ENCODE data around the gene TFDP1.
"Not testable (repeated sequence)": the region's sequence is repeated elsewhere in the genome, so short reads cannot be mapped to it uniquely, and the experiment has no call there.

Gene TFDP1

DNA sequence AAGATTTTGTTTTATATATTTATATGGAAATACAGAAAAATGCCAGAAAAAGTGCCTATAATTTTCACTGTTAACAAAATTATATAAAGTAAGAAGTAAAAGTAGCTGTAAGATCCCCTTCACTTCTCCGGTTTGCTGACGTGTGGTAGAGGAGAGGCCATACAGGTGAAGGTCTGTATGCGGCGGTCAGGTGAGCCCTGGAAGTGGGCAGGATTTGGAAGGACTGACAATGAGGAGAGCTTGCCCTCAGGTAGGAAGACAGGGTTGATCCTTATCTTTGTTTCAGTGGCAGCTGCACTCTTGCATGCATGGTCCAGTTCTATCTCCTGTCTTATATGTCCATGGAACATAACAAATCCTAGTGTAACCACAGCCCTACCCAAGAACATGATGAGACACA lies 16.9 kb upstream of the TFDP1 start:
- no peak for DNase-seq (ENCODE audit: low spot score)

- DNase-seq (ENCODE audit: low spot score), result peak; percentile 80
These were observed 11.5 kb upstream of the TFDP1 start for GRCh38 chr13:113573065-113573464.

DNA sequence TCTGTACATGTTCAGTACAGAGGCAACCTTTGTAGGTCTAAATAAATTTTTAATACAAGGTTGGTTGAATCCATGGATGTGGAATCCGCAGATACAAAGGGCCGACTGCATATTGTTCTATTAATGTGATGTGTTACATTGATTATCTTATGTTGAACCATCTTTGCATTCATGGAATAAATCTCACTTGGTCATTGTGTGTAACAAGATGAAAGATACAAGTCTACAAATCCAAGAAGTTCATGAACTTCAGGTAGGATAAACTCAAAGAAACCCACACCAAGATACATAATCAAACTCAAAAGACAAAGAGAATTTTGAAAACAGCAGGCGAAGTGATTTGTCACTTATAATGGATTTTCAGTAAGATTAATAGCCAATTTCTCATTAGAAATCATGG lies 8.0 kb upstream of the TFDP1 start:
- no peak for DNase-seq (ENCODE audit: low spot score)

DNA sequence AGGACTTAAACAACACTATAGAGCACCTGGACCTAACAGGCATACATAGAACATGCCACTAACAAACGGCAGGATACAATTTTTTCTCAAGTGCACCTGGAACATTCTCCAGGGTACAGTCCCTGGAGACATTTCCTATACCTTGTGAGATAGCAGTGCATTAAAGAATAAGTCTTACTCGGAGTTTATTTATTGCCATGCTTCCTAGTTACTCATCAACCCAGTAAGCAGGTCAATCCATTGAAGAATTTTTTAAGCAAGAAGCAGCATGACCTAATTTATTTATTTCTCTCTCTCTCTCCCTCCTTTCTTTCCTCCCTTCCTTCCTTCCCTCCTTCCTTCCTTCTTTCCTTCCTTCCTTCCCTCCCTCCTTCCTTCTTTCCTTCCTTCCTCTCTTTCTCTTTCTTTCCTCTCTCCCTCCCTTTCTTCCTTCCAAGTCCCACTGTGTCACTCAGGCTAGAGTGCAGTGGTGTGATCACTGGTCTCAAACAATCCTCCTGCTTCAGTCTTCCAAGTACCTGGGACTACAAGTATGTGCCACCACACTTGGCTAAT lies 6.6 kb upstream of the TFDP1 start:
- peak; percentile 9 for DNase-seq (ENCODE audit: low spot score)

DNA sequence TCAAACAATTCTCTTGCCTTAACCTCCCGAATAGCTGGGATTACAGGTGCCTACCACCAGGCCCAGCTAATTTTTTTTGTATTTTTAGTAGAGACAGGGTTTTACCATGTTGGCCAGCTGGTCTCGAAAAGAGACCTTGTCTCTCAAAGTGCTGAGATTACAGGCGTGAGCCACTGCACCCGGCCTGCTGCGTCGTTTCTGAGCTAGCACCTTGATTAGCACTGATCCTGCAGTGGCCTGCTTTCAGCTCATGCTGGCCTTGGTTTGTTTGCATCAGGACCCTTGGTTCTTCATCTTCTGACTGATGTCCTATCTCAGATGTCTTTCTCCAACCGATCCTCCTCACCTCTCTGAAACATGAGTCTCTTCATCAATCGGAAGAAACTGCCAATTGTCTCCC lies 4.9 kb upstream of the TFDP1 start:
- DNase-seq (ENCODE audit: low spot score), result no peak

DNA sequence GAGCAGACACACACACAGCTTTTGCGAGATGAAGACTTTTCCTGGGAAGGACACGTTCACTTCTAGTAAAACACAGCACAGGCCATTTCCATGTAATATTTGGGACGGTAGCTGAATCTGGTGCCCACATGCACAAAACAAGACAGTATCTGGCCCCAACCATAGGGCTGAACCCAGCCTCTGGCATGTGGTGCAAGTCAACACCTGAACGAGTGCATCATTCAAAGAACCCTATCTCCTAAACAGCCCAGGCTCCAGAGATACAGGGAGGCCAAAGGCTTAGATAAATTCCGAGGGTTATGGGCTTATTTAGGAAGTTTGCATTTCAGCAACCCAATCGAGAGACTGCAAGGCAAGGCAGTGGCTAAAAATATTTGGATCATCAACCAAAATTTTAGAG lies 2.7 kb upstream of the TFDP1 start:
- no peak for DNase-seq (ENCODE audit: low spot score)

- no peak for DNase-seq (ENCODE audit: low spot score)
These were observed 1.5 kb upstream of the TFDP1 start for GRCh38 chr13:113582841-113583631.

DNA sequence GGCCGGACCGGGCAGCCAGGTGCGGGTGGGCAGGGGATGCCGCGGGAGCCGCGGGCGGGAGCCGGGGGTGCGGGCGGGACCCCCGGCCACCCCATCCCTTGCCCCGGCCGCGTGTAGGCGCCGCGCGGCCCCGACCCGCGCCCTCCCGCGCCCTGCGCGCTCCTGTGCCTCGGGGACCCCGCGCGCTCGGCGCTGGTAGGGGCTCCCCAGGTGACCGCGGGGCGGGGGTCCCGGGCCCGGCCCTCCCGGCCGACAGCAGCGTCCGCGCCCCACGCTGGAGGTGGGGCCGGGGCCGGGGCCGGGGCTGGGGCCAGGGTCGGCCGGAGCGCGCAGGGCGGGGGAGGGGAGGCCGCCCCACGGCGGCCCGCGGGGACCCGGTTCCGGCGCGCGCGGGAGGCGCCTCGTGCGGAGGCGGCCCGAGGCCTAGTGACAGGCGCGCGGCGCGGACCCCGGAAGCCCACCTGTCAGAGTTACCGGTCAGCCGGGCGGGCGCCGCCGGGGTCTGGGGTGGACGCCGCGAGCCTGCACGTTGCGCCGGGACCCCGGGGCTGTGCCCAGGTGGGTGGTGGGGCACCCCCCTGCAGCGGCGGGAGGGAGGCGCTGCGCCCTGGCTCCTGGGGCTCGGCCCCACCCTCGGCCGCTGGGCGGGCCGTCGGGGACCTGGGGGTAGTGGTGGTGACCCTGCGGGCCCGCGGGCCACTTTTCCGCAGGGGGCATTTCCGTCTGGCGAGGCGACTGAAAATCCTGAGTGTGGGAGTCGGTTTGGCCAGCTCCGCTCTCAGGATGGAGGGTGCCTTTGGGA lies 518 bp downstream of the TFDP1 start:
- peak; percentile 27 for DNase-seq (ENCODE audit: low spot score)

DNA sequence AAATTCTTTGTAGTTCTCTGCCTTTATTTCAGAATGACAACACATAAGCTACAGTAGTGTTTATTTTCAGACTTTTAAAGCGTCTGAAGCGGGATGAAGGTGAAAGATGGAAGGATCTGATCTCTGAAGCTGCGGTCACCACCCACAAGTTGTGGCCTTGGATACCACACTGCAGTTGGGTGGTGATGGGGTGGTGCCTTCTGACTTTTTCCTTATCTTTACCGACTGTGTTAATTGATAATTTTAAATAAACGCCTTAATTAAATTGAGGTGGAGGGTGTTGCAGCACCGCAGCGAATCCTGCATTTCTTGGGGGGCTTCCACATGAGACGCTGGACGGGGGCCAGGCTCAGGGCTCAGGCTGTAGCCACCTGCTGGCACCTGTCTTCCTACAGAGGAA lies 1.3 kb downstream of the TFDP1 start:
- no peak for DNase-seq (ENCODE audit: low spot score)

GRCh38 chr13:113586661-113587479 lies 2.3 kb downstream of the TFDP1 start:
- DNase-seq (ENCODE audit: low spot score), result no peak

GRCh38 chr13:113588394-113589111 lies 4.0 kb downstream of the TFDP1 start:
- no peak for DNase-seq (ENCODE audit: low spot score)

DNA sequence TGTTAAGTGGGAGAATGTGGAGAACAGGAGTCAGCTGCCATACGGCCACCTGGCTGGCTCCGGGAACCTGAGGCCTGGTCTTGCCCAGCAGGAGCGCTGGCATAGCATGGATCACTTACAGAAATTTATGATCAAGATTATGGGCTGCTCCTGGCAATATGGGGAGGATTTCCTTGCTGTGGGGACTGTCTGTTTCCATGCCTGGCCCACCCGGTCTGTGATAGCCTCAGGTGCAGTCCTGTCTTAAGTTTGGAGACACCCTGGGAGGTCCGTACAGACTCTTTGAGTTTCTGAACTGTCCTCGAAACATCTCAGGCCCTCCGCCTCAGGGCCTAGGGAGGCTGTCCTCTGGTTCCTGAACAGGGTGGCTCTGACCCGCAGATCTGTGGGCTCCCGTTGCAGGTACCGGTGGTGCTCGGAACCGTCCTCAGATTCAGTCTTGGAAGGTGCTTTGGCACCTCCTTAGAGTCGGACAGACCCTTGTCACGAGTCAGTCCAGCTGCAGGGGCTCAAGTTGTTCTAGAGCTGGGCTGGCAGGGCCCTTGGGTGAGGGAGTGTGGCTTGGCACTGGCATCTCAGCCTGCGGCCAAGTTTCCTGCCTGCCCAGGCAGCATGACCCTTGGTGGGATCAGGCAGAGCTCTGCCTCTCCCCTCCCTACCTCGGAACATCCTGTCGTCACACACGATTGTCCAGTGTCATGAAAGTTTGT lies 4.9 kb downstream of the TFDP1 start:
- DNase-seq (ENCODE audit: low spot score), result no peak

GRCh38 chr13:113589961-113590339 lies 5.4 kb downstream of the TFDP1 start:
- DNase-seq (ENCODE audit: low spot score), result no peak

DNA sequence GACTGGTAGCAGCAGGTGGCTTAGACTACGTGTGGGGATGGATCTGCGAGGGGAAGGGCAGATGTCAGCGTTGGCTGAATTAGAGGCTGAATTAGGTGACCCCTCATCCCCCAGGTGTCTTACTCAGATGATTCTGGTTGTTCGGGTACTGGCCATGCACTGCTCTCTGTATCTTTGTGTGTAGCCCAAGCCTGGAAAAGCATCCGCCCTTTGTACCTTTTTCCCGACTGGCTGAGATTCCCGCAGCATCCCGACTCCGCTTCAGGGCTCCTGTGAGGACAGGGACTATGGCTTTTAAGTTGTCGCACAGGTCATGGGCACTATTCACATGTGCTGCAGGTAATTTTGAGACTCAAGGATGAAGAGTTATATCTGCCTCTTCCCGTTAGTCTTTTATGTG lies 7.2 kb downstream of the TFDP1 start:
- no peak for DNase-seq (ENCODE audit: low spot score)

DNA sequence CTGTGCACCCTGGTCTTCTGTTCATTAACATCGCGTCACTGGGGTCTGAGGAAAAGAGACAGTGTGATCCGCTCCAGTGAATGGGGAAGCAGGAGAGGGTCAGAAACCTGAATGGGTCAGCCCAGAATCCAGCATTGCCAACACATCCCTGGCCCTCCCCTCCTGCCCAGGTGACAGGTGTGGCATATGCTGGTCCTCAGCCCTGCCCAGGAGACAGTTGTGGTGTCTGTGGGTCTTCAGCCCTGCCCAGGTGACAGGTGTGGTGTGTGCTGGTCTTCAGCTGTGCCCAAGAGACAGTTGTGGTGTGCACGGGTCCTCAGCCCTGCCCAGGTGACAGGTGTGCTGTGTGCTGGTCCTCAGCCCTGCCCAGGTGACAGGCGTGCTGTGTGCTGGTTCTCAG lies 8.0 kb downstream of the TFDP1 start:
- no peak for DNase-seq (ENCODE audit: low spot score)

DNA sequence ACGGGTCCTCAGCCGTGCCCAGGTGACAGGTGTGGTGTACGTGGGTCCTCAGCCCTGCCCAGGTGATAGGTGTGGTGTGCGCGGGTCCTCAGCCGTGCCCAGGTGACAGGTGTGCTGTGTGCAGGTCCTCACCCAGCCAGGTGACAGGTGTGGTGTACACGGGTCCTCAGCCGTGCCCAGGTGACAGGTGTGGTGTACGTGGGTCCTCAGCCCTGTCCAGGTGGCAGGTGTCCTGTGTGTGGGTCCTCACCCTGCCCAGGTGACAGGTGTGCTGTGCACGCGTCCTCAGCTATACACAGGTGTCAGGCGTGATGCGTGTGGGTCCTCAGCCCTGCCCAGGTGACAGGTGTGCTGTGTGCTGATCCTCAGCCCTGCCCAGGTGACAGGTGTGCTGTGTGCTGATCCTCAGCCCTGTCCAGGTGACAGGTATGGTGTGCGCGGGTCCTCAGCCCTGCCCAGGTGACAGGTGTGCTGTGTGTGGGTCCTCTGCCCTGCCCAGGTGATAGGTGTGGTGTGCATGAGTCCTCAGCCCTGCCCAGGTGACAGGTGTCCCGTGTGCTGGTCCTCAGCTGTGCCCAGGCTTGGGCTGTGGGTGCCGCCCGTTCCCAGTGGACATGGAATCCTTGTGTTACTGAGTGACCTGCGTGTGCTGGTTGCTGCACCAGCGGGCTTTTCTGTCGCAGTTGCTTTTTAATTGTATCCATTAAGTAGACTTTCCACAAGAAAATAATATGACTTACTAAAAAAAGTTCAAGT lies 9.7 kb downstream of the TFDP1 start:
- DNase-seq (ENCODE audit: low spot score), result not testable (repeated sequence)

GRCh38 chr13:113595131-113595530 lies 10.6 kb downstream of the TFDP1 start:
- no peak for DNase-seq (ENCODE audit: low spot score)

GRCh38 chr13:113596321-113597200 lies 12.0 kb downstream of the TFDP1 start:
- no peak for DNase-seq (ENCODE audit: low spot score)

GRCh38 chr13:113597391-113598080 lies 13.0 kb downstream of the TFDP1 start:
- no peak for DNase-seq (ENCODE audit: low spot score)
